Esophagus (tissue), 2 donors: ENCODE measurements around the gene TRMT2A. TPM values are rescaled to one million over a fixed set of nuclear protein-coding genes. Genes with fewer than 3 reads are reported as not detected.

ENCODE experiments used
- H3K27ac ChIP-seq, 2 donors: one replicate each; pipeline ENCODE4 v1.5.1; 2013; ENCODE audit warnings: low read depth in 2 of 2, mild to moderate bottlenecking in 2 of 2, inconsistent platforms in 1 of 2, low read length in 1 of 2, moderate library complexity in 1 of 2
- H3K27me3 ChIP-seq, 2 donors: one replicate each; pipeline ENCODE4 v1.6.1; 2013; ENCODE audit warnings: low read length in 2 of 2, control low read depth in 1 of 2, mild to moderate bottlenecking in 1 of 2; ENCODE audit not compliant: insufficient read depth in 2 of 2, control insufficient read depth in 1 of 2
- H3K36me3 ChIP-seq, 2 donors: one replicate each; pipeline ENCODE4 v1.6.1; 2013; ENCODE audit warnings: low read length in 1 of 2; ENCODE audit not compliant: control insufficient read depth in 2 of 2, insufficient read depth in 2 of 2
- H3K4me1 ChIP-seq, 2 donors: one replicate each; pipeline ENCODE4 v1.6.1; 2013; ENCODE audit warnings: low read length in 1 of 2; ENCODE audit not compliant: control insufficient read depth in 2 of 2, insufficient read depth in 2 of 2
- H3K4me3 ChIP-seq, 2 donors: one replicate each; pipeline ENCODE4 v1.5.1; 2013; ENCODE audit warnings: low read length in 2 of 2, mild to moderate bottlenecking in 2 of 2, low read depth in 1 of 2, moderate library complexity in 1 of 2
- H3K9me3 ChIP-seq, 2 donors: one replicate each; pipeline ENCODE4 v1.6.1; 2013; ENCODE audit warnings: mild to moderate bottlenecking in 2 of 2, low read depth in 1 of 2, low read length in 1 of 2, moderate library complexity in 1 of 2; ENCODE audit not compliant: control insufficient read depth in 2 of 2, insufficient read depth in 1 of 2
- WGBS, 2 donors: extraction: QIAGEN DNeasy Blood & Tissue Kit; methylation state at CpG; one replicate each; pipeline ENCODE4 v1.1.7; 2013; 5-methylcytosine and 5-hydroxymethylcytosine counted together
- polyA plus RNA-seq, 2 donors: library from polyadenylated mRNA; stranded (reverse); fragments of 200-250 nt; gene quantifications; one replicate each; pipeline ENCODE4 v1.2.3, GENCODE V29; 2013
- donor health status: healthy with polysubstance abuse.
- donor health status: Bipolar disorder and iron deficiency.

TRMT2A gene
- polyA plus RNA-seq, 2 donors: 41.1 to 77.1 TPM

DNA sequence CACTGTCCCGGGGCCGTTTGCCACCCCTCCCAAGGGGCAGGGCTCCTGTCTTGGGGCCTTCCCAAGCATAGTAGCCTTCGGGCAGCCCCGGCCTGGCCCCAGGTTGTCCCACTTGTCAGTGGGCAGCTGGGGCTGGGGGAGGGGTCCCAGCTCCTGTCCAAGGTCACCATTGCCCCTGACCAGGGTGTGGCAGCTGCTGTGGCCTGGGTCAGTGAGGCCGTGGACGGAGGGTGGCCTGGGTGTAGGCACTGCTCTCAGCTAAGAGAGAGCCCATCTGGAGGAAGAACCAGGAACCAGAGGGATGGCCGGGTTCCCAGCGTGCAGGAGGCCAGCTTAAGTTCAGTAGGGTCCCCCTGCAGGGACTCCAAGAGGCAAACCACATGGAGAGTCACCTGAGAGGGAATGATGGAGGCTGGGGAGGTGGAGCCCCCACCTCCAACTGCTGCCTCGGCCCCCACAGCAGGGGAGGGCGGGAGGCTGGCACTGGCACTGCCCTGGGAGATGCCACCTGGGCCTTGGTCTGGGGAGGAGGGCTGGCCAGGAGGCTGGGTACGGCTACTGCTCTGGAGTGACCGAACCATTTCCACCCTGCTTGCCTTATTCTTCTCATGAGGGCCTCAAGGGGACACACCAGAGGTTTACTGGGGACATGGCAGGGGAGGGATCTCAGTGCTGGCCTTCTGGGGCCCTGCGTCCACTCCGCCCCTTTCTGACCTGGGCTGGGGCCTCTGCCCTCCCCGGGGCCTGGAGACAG is 40.6 kb upstream of the TRMT2A start:
- peaks cover 0 to 2% of the 10 kb centered on the region in 2 donors for H3K4me1 ChIP-seq
- 59 to 62% methylated on average over 14 to 15 of the region's 15 CpGs for WGBS, 2 donors
- H3K9me3 ChIP-seq: no peaks in the 10 kb centered on the region
- no peaks in the 10 kb centered on the region for H3K27me3 ChIP-seq
- no peaks in the 10 kb centered on the region for H3K36me3 ChIP-seq
- no peak overlapping the region for H3K4me3 ChIP-seq
- H3K27ac ChIP-seq: no peak overlapping the region

DNA sequence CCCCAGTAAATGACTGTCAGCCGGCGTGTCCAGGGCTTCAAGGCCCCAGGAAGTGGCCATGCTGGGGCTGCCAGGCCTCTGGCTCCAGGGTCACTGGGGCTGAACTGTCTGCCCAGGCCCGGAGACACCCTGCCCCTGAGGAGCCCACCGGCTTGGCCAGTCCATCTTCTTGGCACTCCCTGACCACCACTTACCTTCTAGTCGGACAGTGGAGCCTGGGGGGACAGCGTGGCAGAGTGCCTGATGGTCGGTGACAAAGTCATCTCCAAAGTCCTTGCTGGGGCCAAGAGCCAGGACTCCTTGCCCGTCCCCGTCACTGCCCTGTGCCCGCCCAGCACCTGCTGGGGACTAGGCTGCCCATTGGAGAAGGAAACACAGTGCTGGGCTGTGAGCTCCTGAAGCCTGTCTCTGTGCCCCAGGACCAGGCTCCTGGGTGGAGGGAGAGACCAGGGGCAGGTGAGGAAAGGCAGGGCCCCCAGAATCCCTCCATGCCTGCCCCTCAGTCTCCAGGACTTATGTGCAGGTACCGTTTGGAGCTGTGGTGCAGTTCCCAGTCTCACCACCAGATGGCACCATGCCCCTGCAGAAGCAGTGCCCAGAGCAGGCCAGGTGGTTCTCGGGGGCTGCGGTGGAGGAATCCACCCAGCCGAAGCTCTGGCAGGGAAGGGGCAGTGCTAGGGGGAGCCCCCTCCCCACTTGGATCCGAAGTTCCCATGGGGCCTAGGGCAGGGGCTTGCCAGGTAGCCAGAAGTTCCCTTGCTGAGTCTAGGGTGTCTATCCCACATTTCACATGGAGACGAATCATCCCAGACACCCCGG is 39.8 kb upstream of the TRMT2A start:
- no peak overlapping the region for H3K4me3 ChIP-seq
- H3K27ac ChIP-seq: no peak overlapping the region
- H3K9me3 ChIP-seq: no peaks in the 10 kb centered on the region
- 38 to 41% methylated on average over 17 of the region's 17 CpGs for WGBS, 2 donors
- H3K27me3 ChIP-seq: no peaks in the 10 kb centered on the region
- H3K4me1 ChIP-seq: peaks cover 0 to 2% of the 10 kb centered on the region in 2 donors
- no peaks in the 10 kb centered on the region for H3K36me3 ChIP-seq

DNA sequence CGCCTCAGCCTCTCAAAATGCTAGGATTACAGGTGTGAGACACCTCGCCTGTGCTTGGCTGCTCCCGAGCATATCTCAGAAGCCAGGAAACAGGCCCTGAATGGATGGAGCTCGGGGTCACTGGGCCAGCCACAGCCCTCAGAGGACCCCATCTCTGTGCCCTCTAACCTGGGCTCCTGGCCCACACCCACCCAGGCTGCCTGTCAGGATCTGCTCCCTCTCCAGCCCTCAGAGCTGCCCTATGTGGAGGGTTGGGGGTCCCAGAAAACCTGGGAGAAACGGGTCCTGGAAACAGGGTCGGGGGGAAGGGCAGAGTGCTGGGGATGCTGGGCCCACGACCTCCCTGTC is 39.0 kb upstream of the TRMT2A start:
- peaks cover 0 to under 1% of the 10 kb centered on the region in 2 donors for H3K4me1 ChIP-seq
- WGBS, 2 donors: 60 to 74% methylated on average over 6 to 7 of the region's 7 CpGs
- H3K9me3 ChIP-seq: no peaks in the 10 kb centered on the region
- H3K4me3 ChIP-seq: no peak overlapping the region
- no peaks in the 10 kb centered on the region for H3K36me3 ChIP-seq
- no peak overlapping the region for H3K27ac ChIP-seq
- no peaks in the 10 kb centered on the region for H3K27me3 ChIP-seq

DNA sequence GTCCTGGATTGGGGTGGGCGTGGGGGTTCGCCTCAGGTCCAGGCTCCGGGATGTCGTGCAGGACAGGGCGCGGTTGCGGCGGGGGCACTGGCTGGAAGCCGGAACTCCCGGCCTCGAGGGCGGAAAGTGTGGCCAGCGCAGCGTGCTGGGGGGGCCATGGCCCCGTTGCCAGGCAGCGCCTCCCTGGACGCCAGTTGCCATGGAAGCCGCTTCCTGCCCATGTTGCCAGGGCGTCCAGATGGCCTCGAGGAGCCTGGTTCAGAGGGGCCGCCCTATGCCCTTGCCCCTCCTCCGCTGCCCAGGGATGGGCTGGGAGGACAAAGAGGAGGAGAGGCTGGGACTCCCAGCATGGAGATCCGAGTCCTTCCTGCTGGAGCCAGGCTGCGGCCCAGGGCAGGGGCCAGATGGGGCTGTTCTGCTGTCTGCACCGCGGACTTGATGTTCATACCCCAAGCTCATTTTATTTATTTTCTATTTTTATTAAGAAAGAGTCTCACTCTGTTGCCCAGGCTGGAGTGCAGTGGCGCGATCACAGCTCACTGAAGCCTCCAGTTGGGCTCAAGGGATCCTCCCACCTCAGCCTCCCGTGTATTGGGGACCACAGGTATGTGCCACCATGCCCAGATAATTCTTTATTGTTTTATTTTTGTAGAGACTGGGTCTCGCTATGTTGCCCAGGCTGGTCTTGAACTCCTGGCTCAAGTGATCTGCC is 38.5 kb upstream of the TRMT2A start:
- Histone ChIP-seq H3K36me3 (no peaks in the 10 kb centered on the region), H3K27ac (no peak overlapping the region), H3K9me3 (no peaks in the 10 kb centered on the region), H3K4me1 (no peaks in the 10 kb centered on the region), H3K4me3 (no peak overlapping the region), H3K27me3 (no peaks in the 10 kb centered on the region)
- 44 to 45% methylated on average over 29 to 30 of the region's 30 CpGs for WGBS, 2 donors

DNA sequence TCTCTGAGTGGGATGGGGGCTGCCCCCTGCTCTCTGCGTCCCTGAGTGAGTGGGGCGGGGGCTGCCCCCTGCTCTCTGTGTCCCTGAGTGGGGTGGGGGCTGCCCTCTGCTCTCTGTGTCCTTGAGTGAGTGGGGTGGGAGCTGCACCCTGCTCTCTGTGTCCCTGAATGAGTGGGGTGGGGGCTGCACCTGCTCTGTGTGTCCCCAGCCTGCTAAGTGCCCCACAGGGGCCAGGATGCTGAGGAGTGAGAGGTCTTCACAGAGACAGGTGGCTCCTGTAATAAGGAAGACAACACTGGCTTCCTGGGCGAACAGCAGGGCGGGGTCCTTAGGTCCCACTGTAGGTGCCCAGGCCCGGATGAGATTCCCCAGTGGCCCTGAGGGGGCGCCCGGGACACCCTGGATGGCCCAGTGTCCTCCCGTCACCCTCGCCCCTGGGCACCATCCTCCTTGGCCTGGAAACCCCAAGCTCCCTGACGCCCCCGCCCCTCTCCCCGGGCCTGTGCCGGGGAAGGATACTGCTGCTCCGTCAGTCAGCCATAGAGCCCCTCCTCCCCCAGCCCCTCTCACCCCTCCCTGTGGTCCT is 37.7 kb upstream of the TRMT2A start:
- Histone ChIP-seq H3K4me3 (no peak overlapping the region), H3K27ac (no peak overlapping the region), H3K4me1 (no peaks in the 10 kb centered on the region), H3K27me3 (no peaks in the 10 kb centered on the region), H3K9me3 (no peaks in the 10 kb centered on the region), H3K36me3 (no peaks in the 10 kb centered on the region)
- WGBS, 2 donors: 50% methylated on average over 14 of the region's 14 CpGs

DNA sequence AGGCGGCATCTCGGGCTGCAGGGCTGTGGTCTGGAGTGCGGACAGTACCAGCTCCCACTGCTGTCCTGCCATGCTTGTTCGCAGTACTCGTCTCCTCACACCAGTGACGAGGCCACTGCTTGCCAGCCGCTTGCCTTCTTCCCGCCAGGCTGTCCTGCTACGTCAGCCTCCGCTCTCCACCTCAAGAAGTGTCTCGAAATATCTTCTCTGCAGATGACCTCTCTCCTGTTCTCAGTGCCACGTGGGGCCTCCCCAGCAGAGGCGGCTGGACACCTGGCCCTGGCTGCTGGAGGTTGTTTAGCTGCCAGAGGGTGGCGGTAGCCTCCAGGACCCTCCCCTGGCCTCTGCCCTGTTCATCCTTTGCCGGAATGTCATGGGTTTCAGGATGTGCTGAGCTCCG is 36.9 kb upstream of the TRMT2A start:
- H3K4me1 ChIP-seq: no peaks in the 10 kb centered on the region
- H3K9me3 ChIP-seq: no peaks in the 10 kb centered on the region
- H3K36me3 ChIP-seq: no peaks in the 10 kb centered on the region
- 56 to 60% methylated on average over 16 of the region's 16 CpGs for WGBS, 2 donors
- H3K4me3 ChIP-seq: no peak overlapping the region
- no peaks in the 10 kb centered on the region for H3K27me3 ChIP-seq
- no peak overlapping the region for H3K27ac ChIP-seq

DNA sequence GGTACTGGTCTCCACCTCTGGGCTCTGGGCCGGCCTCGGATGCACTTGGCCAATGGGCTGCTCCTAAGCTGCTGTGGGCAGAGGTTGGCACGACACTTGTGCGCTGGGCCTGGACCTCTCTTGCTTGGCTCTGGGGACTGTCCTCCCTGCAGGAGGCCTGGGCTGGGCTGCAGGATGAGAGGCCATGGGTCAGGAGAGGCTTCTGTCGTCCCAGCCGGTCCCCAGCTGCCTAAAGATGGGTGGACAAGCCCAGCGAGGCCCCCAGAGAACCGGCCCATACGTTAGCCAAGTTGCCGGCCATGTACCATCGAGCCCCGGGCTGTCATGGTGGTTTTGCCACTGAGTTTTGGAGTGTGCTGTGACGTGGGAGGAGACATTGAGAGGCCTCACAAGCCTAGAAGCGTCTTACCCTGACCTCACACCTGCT is 35.5 kb upstream of the TRMT2A start:
- Histone ChIP-seq H3K27ac (no peak overlapping the region), H3K36me3 (no peaks in the 10 kb centered on the region), H3K4me1 (no peaks in the 10 kb centered on the region), H3K27me3 (no peaks in the 10 kb centered on the region), H3K9me3 (no peaks in the 10 kb centered on the region), H3K4me3 (no peak overlapping the region)
- WGBS, 2 donors: 74 to 82% methylated on average over 14 of the region's 14 CpGs

DNA sequence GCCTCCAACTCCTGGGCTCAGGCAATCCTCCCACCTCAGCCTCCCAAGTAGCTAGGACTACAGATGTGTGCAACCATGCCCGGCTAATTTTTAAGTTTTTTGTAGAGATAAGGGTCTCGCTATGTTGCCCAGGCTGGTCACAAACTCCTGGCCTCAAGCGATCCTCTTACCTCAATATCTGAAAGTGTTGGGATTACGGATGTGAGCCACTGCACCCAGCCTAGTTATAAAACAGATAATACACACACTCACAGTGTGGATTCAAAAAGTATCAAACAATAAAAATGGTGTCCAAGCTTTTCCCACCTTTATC is 34.2 kb upstream of the TRMT2A start:
- Histone ChIP-seq H3K27me3 (no peaks in the 10 kb centered on the region), H3K9me3 (no peaks in the 10 kb centered on the region), H3K27ac (no peak overlapping the region), H3K4me1 (no peaks in the 10 kb centered on the region), H3K36me3 (no peaks in the 10 kb centered on the region), H3K4me3 (no peak overlapping the region)
- WGBS, 2 donors: 82 to 91% methylated on average over 4 of the region's 4 CpGs

DNA sequence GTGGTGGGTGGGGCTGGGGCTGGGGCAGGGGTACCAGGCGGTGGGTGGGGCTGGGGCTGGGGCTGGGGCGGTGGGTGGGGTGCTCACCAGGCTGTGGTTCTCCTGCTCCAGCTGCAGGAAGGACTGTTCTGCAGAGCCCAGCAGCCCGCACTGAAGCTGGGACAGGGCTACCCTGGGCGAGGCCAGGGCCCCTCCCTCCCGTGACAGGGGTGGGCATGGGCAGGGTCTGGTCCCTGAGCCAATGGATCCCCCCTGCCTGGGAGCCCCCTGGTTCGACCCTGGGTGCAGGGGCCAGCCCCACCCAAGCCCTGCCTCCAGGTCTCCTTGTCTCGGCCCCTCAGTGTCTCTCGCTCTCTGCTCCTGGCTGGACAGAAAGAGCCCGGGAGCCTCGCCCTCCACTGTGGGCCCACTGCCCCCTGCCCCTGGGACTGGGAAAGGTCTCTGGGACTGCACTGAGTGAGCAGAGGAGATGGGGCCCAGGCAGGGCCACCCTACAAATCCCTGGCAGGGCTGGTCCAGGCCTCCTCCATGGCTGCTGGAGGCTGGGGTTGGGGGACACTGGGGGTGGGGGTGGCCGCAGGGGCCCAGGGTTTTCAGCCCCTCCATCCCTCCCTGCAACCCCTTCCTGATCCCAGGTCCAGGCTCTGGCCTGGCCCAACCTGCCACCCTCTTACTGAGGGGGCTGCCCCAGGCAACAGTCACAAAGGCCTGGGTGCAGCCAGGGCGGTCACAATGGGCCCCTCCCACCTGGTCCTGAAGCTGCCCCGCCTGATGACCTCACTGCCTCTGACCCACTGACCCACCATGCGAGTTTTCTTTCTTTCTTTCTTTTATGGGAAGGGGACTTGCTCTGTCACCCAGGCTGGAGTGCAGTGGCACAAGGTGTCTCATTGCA is 33.6 kb upstream of the TRMT2A start, which contains the start of gene CCDC188:
Gene CCDC188, minus strand, starts transcription at position 675 of the 895 bp plus-strand sequence. Its CDS starts 69 bp downstream, at position 606.
- H3K9me3 ChIP-seq: no peaks in the 10 kb centered on the region
- no peaks in the 10 kb centered on the region for H3K27me3 ChIP-seq
- H3K27ac ChIP-seq: no peak within 1 kb of the TSS
- H3K4me1 ChIP-seq: no peaks in the 10 kb centered on the region
- no peak within 1 kb of the TSS for H3K4me3 ChIP-seq
- H3K36me3 ChIP-seq: no peaks in the 10 kb centered on the region
- WGBS, 2 donors: 71 to 73% methylated on average over 10 to 14 of the region's 14 CpGs
